GM18505 (cell line): ENCODE measurements around the gene METTL27.
A peak's percentile ranks its signal among the peaks of the same experiment; 100 is the strongest.
"Not testable (repeated sequence)": the region's sequence is repeated elsewhere in the genome, so short reads cannot be mapped to it uniquely, and the experiment has no call there.

Source experiments
- ATAC-seq: cut with Tn5 transposase; IDR thresholded peaks from one replicate; pipeline ENCODE4 v1.9.1; 2021; ENCODE audit not compliant: unreplicated experiment
- POLR2A ChIP-seq: IDR thresholded peaks from 4 replicates; pipeline ENCODE4 v1.6.1; 2011; ENCODE audit warnings: borderline replicate concordance; ENCODE audit not compliant: insufficient read depth, insufficient read length; ENCODE audit errors: extremely low read depth

METTL27 gene

GRCh38 chr7:73842067-73842976, at the start of gene METTL27:
Gene METTL27, minus strand, starts transcription at chr7:73842516. Its CDS starts 376 bp downstream, at chr7:73842140.
- TF ChIP-seq POLR2A, result peak; percentile 69
- peak; percentile 86 for ATAC-seq

- TF ChIP-seq POLR2A, result no peak
- ATAC-seq, result no peak
These were observed 49.0 kb upstream of the METTL27 start for GRCh38 chr7:73891178-73891885.

- no peak for TF ChIP-seq POLR2A
- no peak for ATAC-seq
These were observed 48.3 kb upstream of the METTL27 start for GRCh38 chr7:73890555-73891147.

GRCh38 chr7:73888959-73889358, 46.6 kb upstream of the METTL27 start:
- TF ChIP-seq POLR2A, result no peak
- no peak for ATAC-seq

- ATAC-seq, result no peak
- no peak for TF ChIP-seq POLR2A
These were observed 45.4 kb upstream of the METTL27 start for GRCh38 chr7:73887762-73888161.

GRCh38 chr7:73885975-73886798, 43.9 kb upstream of the METTL27 start:
- no peak for TF ChIP-seq POLR2A
- ATAC-seq, result no peak

- no peak for ATAC-seq
- TF ChIP-seq POLR2A, result no peak
These were observed 43.2 kb upstream of the METTL27 start for GRCh38 chr7:73885433-73885974.

GRCh38 chr7:73884867-73885422, 42.6 kb upstream of the METTL27 start:
- not testable (repeated sequence) for ATAC-seq

GRCh38 chr7:73882047-73882402, 39.7 kb upstream of the METTL27 start:
- no peak for TF ChIP-seq POLR2A
- ATAC-seq, result no peak

GRCh38 chr7:73881352-73882046, 39.2 kb upstream of the METTL27 start:
- no peak for ATAC-seq
- TF ChIP-seq POLR2A, result no peak

GRCh38 chr7:73880755-73881328, 38.5 kb upstream of the METTL27 start:
- no peak for TF ChIP-seq POLR2A
- no peak for ATAC-seq

GRCh38 chr7:73879977-73880681, 37.8 kb upstream of the METTL27 start:
- ATAC-seq, result no peak
- TF ChIP-seq POLR2A, result no peak

GRCh38 chr7:73876973-73877372, 34.7 kb upstream of the METTL27 start:
- no peak for ATAC-seq
- no peak for TF ChIP-seq POLR2A
